Mesendoderm (in vitro differentiated cells): ENCODE data around the gene TBX15.

Experiments used
- DNase-seq: peaks from one replicate; pipeline ENCODE4 v3.0.0; 2013
- H2AK5ac ChIP-seq: 2 replicates; pipeline ENCODE4 v1.6.1; 2013; ENCODE audit warnings: low read length, inconsistent platforms
- H2BK120ac ChIP-seq: 2 replicates; pipeline ENCODE4 v1.6.1; 2013; ENCODE audit warnings: low read depth, mild to moderate bottlenecking, low read length, moderate library complexity, mixed read lengths
- H2BK15ac ChIP-seq: replicated peaks from 2 replicates; pipeline ENCODE4 v1.6.1; 2013; ENCODE audit warnings: low read depth, mild to moderate bottlenecking, moderate library complexity
- H2BK5ac ChIP-seq: 2 replicates; pipeline ENCODE4 v1.6.1; 2013; ENCODE audit warnings: low read length, inconsistent platforms
- H3K18ac ChIP-seq: 2 replicates; pipeline ENCODE4 v1.6.1; 2013; ENCODE audit warnings: mild to moderate bottlenecking, low read length, mixed read lengths
- H3K23ac ChIP-seq: one replicate; pipeline ENCODE4 v1.6.1; 2013; ENCODE audit warnings: low read length
- H3K27ac ChIP-seq: 2 replicates; pipeline ENCODE4 v1.5.1; 2013; ENCODE audit warnings: low read depth, mild to moderate bottlenecking, inconsistent platforms, low read length, moderate library complexity
- H3K27me3 ChIP-seq: 2 replicates; pipeline ENCODE4 v1.6.1; 2013; ENCODE audit warnings: low read length, control low read depth, mild to moderate bottlenecking, inconsistent platforms; ENCODE audit not compliant: insufficient read depth, poor library complexity
- H3K36me3 ChIP-seq: 2 replicates; pipeline ENCODE4 v1.6.1; 2013; ENCODE audit warnings: low read length, inconsistent platforms; ENCODE audit not compliant: control insufficient read depth, insufficient read depth
- H3K4ac ChIP-seq: one replicate; pipeline ENCODE4 v1.6.1; 2013; ENCODE audit warnings: low read depth, mild to moderate bottlenecking, low read length, moderate library complexity
- H3K4me1 ChIP-seq: 2 replicates; pipeline ENCODE4 v1.6.1; 2013; ENCODE audit warnings: low read depth, low read length, inconsistent platforms; ENCODE audit not compliant: control insufficient read depth
- H3K4me2 ChIP-seq: 2 replicates; pipeline ENCODE4 v1.6.1; 2013; ENCODE audit warnings: low read length
- H3K4me3 ChIP-seq: 2 replicates; pipeline ENCODE4 v1.5.1; 2013; ENCODE audit warnings: mild to moderate bottlenecking, low read length
- H3K56ac ChIP-seq: one replicate; pipeline ENCODE4 v1.6.1; 2013; ENCODE audit warnings: low read length
- H3K79me1 ChIP-seq: 2 replicates; pipeline ENCODE4 v1.6.1; 2013; ENCODE audit warnings: low read length, inconsistent platforms
- H3K79me2 ChIP-seq: 2 replicates; pipeline ENCODE4 v1.6.1; 2013; ENCODE audit warnings: mild to moderate bottlenecking, low read length; ENCODE audit not compliant: control insufficient read depth, insufficient read depth
- H3K9ac ChIP-seq: 2 replicates; pipeline ENCODE4 v1.6.1; 2013; ENCODE audit warnings: low read length, inconsistent platforms
- H4K5ac ChIP-seq: one replicate; pipeline ENCODE4 v1.6.1; 2013; ENCODE audit warnings: low read length
- H4K8ac ChIP-seq: one replicate; pipeline ENCODE4 v1.6.1; 2013; ENCODE audit warnings: low read depth, mild to moderate bottlenecking, control low read depth, low read length, moderate library complexity
- WGBS: extraction: QIAGEN DNeasy Blood & Tissue Kit; methylation state at CpG from one replicate; pipeline ENCODE4 v1.1.7; 2013; ENCODE audit warnings: low lambda C conversion rate, missing lambda C conversion rate; ENCODE audit not compliant: insufficient coverage; ENCODE audit errors: extremely low coverage; 5-methylcytosine and 5-hydroxymethylcytosine counted together

The TBX15 gene

DNA sequence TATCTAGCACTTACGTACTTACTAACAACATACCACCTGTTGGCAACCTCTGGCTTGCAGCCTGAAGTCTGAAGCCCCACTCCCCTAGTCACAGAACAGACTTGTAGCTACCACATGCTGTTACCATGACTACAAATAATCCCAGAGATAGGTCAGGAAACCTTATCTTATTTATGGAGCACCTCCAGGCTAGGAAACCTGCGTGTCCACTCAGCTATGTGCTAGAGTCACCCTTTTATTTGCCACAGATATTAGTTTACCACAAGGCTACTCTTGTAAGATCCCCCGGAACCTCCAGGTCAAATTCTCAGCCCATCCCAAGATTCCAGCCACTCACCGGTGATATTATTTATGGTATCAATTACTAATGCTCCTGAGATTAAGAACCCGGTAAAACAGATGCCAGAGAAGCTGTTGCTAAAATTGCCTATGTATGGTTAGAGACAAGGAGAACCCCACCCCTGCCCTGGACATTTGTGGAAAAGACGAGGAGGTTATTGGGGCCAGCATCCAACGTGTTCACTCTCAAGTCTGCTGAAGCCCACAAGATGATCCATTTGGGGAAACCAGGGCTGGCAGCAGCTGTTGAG, 116.5 kb downstream of the TBX15 start:
- Histone ChIP-seq H2BK15ac (no peak overlapping the region), H3K36me3 (no peaks in the 10 kb centered on the region), H3K27me3 (no peaks in the 10 kb centered on the region), H3K4me3 (no peak overlapping the region), H3K4ac (no peak overlapping the region), H3K27ac (no peak overlapping the region), H3K9ac (no peak overlapping the region), H4K8ac (no peak overlapping the region), H3K56ac (no peak overlapping the region), H2AK5ac (no peak overlapping the region), H3K4me2 (no peak overlapping the region), H3K4me1 (no peaks in the 10 kb centered on the region), H2BK5ac (no peak overlapping the region), H3K23ac (no peak overlapping the region), H4K5ac (no peak overlapping the region), H3K79me2 (no peaks in the 10 kb centered on the region), H3K79me1 (no peaks in the 10 kb centered on the region), H3K18ac (no peak overlapping the region), H2BK120ac (no peak overlapping the region)
- DNase-seq: peak; percentile 44
- no CpG with 5 or more reads among the region's 7 CpGs for WGBS

DNA sequence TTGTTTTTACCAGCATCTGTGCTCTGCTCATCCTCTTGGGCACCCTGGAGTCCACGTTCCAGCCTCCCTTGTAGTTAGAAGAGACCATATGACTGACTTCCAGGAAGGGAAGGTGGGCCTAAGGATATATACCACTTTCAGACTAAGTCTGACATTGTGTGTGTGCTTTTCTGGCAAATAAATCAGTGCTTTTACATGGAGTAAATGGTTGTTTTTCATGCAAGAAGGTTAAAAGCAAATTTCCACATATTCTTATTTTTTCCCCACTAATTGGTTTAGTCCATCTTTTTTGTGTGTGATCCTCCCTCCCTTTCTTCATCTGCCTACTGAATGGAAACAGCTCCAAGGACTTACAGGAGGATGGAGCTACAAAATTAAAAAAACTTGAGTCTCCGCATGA, 119.8 kb downstream of the TBX15 start:
- no peaks in the 10 kb centered on the region for H3K27me3 ChIP-seq
- DNase-seq: no peak
- no peaks in the 10 kb centered on the region for H3K4me1 ChIP-seq
- no peak overlapping the region for H2AK5ac ChIP-seq
- no peak overlapping the region for H3K4me2 ChIP-seq
- no peak overlapping the region for H3K23ac ChIP-seq
- no peak overlapping the region for H3K9ac ChIP-seq
- H2BK15ac ChIP-seq: no peak overlapping the region
- no peaks in the 10 kb centered on the region for H3K79me2 ChIP-seq
- H3K79me1 ChIP-seq: no peaks in the 10 kb centered on the region
- H3K4me3 ChIP-seq: no peak overlapping the region
- no peak overlapping the region for H2BK120ac ChIP-seq
- H4K8ac ChIP-seq: no peak overlapping the region
- no peaks in the 10 kb centered on the region for H3K36me3 ChIP-seq
- no peak overlapping the region for H3K18ac ChIP-seq
- H4K5ac ChIP-seq: no peak overlapping the region
- H3K56ac ChIP-seq: no peak overlapping the region
- no peak overlapping the region for H3K4ac ChIP-seq
- H3K27ac ChIP-seq: no peak overlapping the region
- WGBS: no CpG with 5 or more reads among the region's 2 CpGs
- no peak overlapping the region for H2BK5ac ChIP-seq

DNA sequence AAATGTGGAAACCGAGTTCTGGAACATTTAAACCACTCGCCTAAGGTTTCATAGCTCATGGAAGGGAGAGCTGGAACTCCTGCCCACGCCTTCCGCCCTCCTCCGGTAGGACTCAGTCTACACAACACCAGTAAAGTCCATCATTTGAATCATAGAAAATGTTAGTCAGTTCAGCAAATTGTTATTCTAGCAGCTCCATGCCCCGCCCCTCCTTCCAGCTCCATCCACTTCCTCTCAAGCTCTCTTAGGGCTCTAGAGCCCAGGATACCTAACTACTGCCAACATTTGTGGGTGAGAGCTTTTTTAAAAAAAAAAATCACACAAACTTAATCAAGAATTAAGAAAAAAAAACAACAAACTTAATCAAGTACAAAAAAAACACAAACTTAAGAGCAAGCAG, 121.8 kb downstream of the TBX15 start:
- Histone ChIP-seq H3K4me1 (no peaks in the 10 kb centered on the region), H3K79me2 (no peaks in the 10 kb centered on the region), H3K79me1 (no peaks in the 10 kb centered on the region), H2BK5ac (no peak overlapping the region), H3K27me3 (no peaks in the 10 kb centered on the region), H3K9ac (no peak overlapping the region), H2BK15ac (no peak overlapping the region), H3K23ac (no peak overlapping the region), H3K36me3 (no peaks in the 10 kb centered on the region), H3K4me3 (no peak overlapping the region), H3K18ac (no peak overlapping the region), H3K4me2 (no peak overlapping the region), H2BK120ac (no peak overlapping the region), H4K8ac (no peak overlapping the region), H3K56ac (no peak overlapping the region), H3K4ac (no peak overlapping the region), H4K5ac (no peak overlapping the region), H3K27ac (no peak overlapping the region), H2AK5ac (no peak overlapping the region)
- DNase-seq: no peak
- no CpG with 5 or more reads among the region's 6 CpGs for WGBS

DNA sequence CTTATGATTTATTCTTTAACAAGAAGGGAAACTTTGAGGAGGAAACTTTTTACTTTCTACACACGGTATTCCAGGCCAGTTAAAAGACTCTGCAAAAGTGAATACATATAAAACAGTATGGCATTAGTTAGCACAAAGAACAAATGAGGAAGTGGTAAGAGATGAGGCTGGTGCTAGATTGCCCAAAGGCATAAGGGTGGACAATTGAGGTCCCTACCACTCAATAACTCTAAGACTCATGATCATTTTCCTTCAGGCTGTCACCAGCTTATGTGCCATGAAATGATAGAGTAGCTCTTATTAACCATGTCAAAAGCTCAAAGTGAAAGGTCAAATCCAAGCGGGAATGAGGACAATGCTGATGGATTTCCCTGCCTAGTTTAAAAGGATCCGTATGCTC, 124.5 kb downstream of the TBX15 start:
- Histone ChIP-seq H3K4me2 (no peak overlapping the region), H2BK120ac (no peak overlapping the region), H3K27me3 (no peaks in the 10 kb centered on the region), H4K8ac (no peak overlapping the region), H3K36me3 (no peaks in the 10 kb centered on the region), H2BK5ac (no peak overlapping the region), H3K27ac (no peak overlapping the region), H2BK15ac (no peak overlapping the region), H3K4me3 (no peak overlapping the region), H3K18ac (no peak overlapping the region), H3K4me1 (no peaks in the 10 kb centered on the region), H3K9ac (no peak overlapping the region), H3K79me1 (no peaks in the 10 kb centered on the region), H2AK5ac (no peak overlapping the region), H3K79me2 (no peaks in the 10 kb centered on the region), H3K4ac (no peak overlapping the region), H3K23ac (no peak overlapping the region), H3K56ac (no peak overlapping the region), H4K5ac (no peak overlapping the region)
- no CpG with 5 or more reads among the region's 3 CpGs for WGBS
- no peak for DNase-seq

DNA sequence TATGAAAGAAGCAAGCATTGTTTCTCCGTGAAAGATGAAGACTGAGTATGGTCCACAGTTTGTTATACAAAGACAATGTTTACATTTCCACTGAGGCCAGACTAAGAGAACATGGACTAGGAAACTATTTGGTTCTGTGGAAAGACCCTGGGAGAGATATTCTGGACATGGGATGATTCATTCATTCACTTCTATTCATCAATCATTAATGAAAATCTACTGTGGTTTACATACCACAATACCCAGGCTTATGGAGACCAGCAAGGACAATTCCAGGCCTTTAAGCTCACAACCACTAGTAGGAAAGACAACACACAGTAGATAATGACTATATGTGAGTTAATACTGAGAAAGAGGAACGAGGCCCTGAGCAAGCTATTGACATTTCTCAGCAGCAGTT, 125.4 kb downstream of the TBX15 start:
- Histone ChIP-seq H3K36me3 (no peaks in the 10 kb centered on the region), H2BK5ac (no peak overlapping the region), H3K4ac (no peak overlapping the region), H4K8ac (no peak overlapping the region), H3K56ac (no peak overlapping the region), H3K23ac (no peak overlapping the region), H3K4me3 (no peak overlapping the region), H4K5ac (no peak overlapping the region), H3K27ac (no peak overlapping the region), H2BK120ac (no peak overlapping the region), H3K4me1 (no peaks in the 10 kb centered on the region), H2AK5ac (no peak overlapping the region), H3K79me2 (no peaks in the 10 kb centered on the region), H3K27me3 (no peaks in the 10 kb centered on the region), H3K9ac (no peak overlapping the region), H2BK15ac (no peak overlapping the region), H3K4me2 (no peak overlapping the region), H3K79me1 (no peaks in the 10 kb centered on the region), H3K18ac (no peak overlapping the region)
- WGBS: no CpG with 5 or more reads among the region's 2 CpGs
- no peak for DNase-seq

DNA sequence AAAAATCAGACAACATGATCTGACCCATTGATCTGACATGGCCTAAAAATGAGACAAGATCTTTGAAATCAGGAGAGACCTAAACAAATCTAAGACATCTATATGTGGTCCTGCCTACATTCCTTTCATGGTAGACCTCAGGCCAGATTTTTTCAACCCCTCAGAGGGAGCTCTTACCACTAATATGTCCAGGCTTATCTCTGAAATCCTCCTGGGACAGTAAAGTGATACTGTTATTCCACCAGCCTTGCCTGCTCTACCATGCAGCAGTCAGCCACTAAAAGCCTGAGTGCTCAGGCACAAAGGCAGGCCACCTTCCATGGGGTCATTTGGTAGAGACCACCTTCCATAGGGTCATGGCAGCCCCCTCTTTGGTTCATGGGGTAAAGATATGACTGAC, 126.9 kb downstream of the TBX15 start:
- H3K4me2 ChIP-seq: no peak overlapping the region
- no peaks in the 10 kb centered on the region for H3K79me1 ChIP-seq

More for the DNA sequence above, 126.9 kb downstream of the TBX15 start:
- H4K8ac ChIP-seq: no peak overlapping the region
- no peak for DNase-seq
- no peaks in the 10 kb centered on the region for H3K4me1 ChIP-seq
- no peak overlapping the region for H3K9ac ChIP-seq
- no peak overlapping the region for H3K4me3 ChIP-seq
- no peak overlapping the region for H2AK5ac ChIP-seq
- no peak overlapping the region for H4K5ac ChIP-seq
- no peak overlapping the region for H3K18ac ChIP-seq
- H2BK15ac ChIP-seq: no peak overlapping the region
- H3K79me2 ChIP-seq: no peaks in the 10 kb centered on the region
- H2BK5ac ChIP-seq: no peak overlapping the region
- H3K23ac ChIP-seq: no peak overlapping the region
- no peak overlapping the region for H3K56ac ChIP-seq
- H3K27me3 ChIP-seq: no peaks in the 10 kb centered on the region
- no peak overlapping the region for H2BK120ac ChIP-seq
- no peaks in the 10 kb centered on the region for H3K36me3 ChIP-seq
- no peak overlapping the region for H3K4ac ChIP-seq
- no peak overlapping the region for H3K27ac ChIP-seq
